IPS-18a (cell line): ENCODE measurements around the gene MED17.

Experiments
- H3K27ac ChIP-seq: one replicate; pipeline ENCODE4 v1.5.1; 2013; ENCODE audit warnings: low read length
- H3K27me3 ChIP-seq: one replicate; pipeline ENCODE4 v1.6.1; 2013; ENCODE audit warnings: mild to moderate bottlenecking, low read length; ENCODE audit not compliant: control insufficient read depth, insufficient read depth
- H3K36me3 ChIP-seq: one replicate; pipeline ENCODE4 v1.6.1; 2013; ENCODE audit warnings: low read depth, low read length; ENCODE audit not compliant: control insufficient read depth
- H3K4me1 ChIP-seq: one replicate; pipeline ENCODE4 v1.6.1; 2013; ENCODE audit warnings: low read depth, low read length; ENCODE audit not compliant: control insufficient read depth
- H3K4me3 ChIP-seq: one replicate; pipeline ENCODE4 v1.5.1; 2013; ENCODE audit warnings: low read length
- H3K9ac ChIP-seq: one replicate; pipeline ENCODE4 v1.6.1; 2013; ENCODE audit warnings: mild to moderate bottlenecking, low read length, moderate library complexity
- H3K9me3 ChIP-seq: one replicate; pipeline ENCODE4 v1.6.1; 2013; ENCODE audit warnings: low read depth, low read length; ENCODE audit not compliant: control insufficient read depth

Gene MED17

GRCh38 chr11:93784145-93784934, at the start of gene MED17:
Gene MED17 (plus strand): TSS chr11:93784282. CDS start chr11:93784514, 232 bp downstream.
- Histone ChIP-seq H3K27me3 (no peaks in the 10 kb centered on the region), H3K27ac (peak within 1 kb of the TSS; percentile 90), H3K9me3 (no peaks in the 10 kb centered on the region), H3K4me3 (peak within 1 kb of the TSS; percentile 99), H3K36me3 (peaks cover 26% of the 10 kb centered on the region), H3K4me1 (peaks cover 5% of the 10 kb centered on the region), H3K9ac (peak within 1 kb of the TSS; percentile 99)

- Histone ChIP-seq H3K9ac (no peak overlapping the region), H3K36me3 (peaks cover 100% of the 10 kb centered on the region), H3K4me3 (no peak overlapping the region), H3K9me3 (no peaks in the 10 kb centered on the region), H3K27me3 (no peaks in the 10 kb centered on the region), H3K27ac (no peak overlapping the region), H3K4me1 (peaks cover 17% of the 10 kb centered on the region)
These were observed 49.5 kb upstream of the MED17 start for GRCh38 chr11:93734427-93735222.

- H3K4me1 ChIP-seq, result peaks cover 17% of the 10 kb centered on the region
- H3K27ac ChIP-seq, result no peak overlapping the region
- no peak overlapping the region for H3K9ac ChIP-seq
- H3K27me3 ChIP-seq, result no peaks in the 10 kb centered on the region
- peak overlapping the region; percentile 7 for H3K4me3 ChIP-seq
- H3K36me3 ChIP-seq, result peaks cover 96% of the 10 kb centered on the region
- H3K9me3 ChIP-seq, result no peaks in the 10 kb centered on the region
These were observed 48.5 kb upstream of the MED17 start for GRCh38 chr11:93735627-93736026.

GRCh38 chr11:93736129-93736528, 48.0 kb upstream of the MED17 start:
- peak overlapping the region; percentile 28 for H3K4me3 ChIP-seq
- H3K36me3 ChIP-seq, result peaks cover 91% of the 10 kb centered on the region
- H3K9ac ChIP-seq, result peak overlapping the region; percentile 10
- H3K27ac ChIP-seq, result no peak overlapping the region
- H3K27me3 ChIP-seq, result no peaks in the 10 kb centered on the region
- H3K9me3 ChIP-seq, result no peaks in the 10 kb centered on the region
- H3K4me1 ChIP-seq, result peaks cover 17% of the 10 kb centered on the region

- H3K27ac ChIP-seq, result no peak overlapping the region
- no peaks in the 10 kb centered on the region for H3K27me3 ChIP-seq
- H3K9ac ChIP-seq, result peak overlapping the region; percentile 98
- H3K4me1 ChIP-seq, result peaks cover 17% of the 10 kb centered on the region
- peak overlapping the region; percentile 90 for H3K4me3 ChIP-seq
- peaks cover 72% of the 10 kb centered on the region for H3K36me3 ChIP-seq
- H3K9me3 ChIP-seq, result no peaks in the 10 kb centered on the region
These were observed 46.0 kb upstream of the MED17 start for GRCh38 chr11:93737904-93738612.

- H3K4me3 ChIP-seq, result peak overlapping the region; percentile 90
- no peaks in the 10 kb centered on the region for H3K27me3 ChIP-seq
- peaks cover 66% of the 10 kb centered on the region for H3K36me3 ChIP-seq
- peaks cover 17% of the 10 kb centered on the region for H3K4me1 ChIP-seq
- H3K27ac ChIP-seq, result no peak overlapping the region
- H3K9me3 ChIP-seq, result no peaks in the 10 kb centered on the region
- H3K9ac ChIP-seq, result peak overlapping the region; percentile 98
These were observed 45.4 kb upstream of the MED17 start for GRCh38 chr11:93738647-93739081.

GRCh38 chr11:93740031-93740729, 43.9 kb upstream of the MED17 start:
- peaks cover 17% of the 10 kb centered on the region for H3K4me1 ChIP-seq
- H3K9me3 ChIP-seq, result no peaks in the 10 kb centered on the region
- H3K9ac ChIP-seq, result peak overlapping the region; percentile 98
- peaks cover 51% of the 10 kb centered on the region for H3K36me3 ChIP-seq
- H3K27ac ChIP-seq, result peak overlapping the region; percentile 89
- no peaks in the 10 kb centered on the region for H3K27me3 ChIP-seq
- peak overlapping the region; percentile 90 for H3K4me3 ChIP-seq

- Histone ChIP-seq H3K27ac (peak overlapping the region; percentile 89), H3K4me3 (peak overlapping the region; percentile 90), H3K9me3 (no peaks in the 10 kb centered on the region), H3K9ac (peak overlapping the region; percentile 98), H3K36me3 (peaks cover 46% of the 10 kb centered on the region), H3K4me1 (peaks cover 17% of the 10 kb centered on the region), H3K27me3 (no peaks in the 10 kb centered on the region)
These were observed 43.4 kb upstream of the MED17 start for GRCh38 chr11:93740730-93741093.

- peaks cover 17% of the 10 kb centered on the region for H3K4me1 ChIP-seq
- peak within 1 kb of the TSS; percentile 98 for H3K9ac ChIP-seq
- H3K4me3 ChIP-seq, result peak within 1 kb of the TSS; percentile 90
- H3K36me3 ChIP-seq, result peaks cover 40% of the 10 kb centered on the region
- no peaks in the 10 kb centered on the region for H3K9me3 ChIP-seq
- H3K27ac ChIP-seq, result peak within 1 kb of the TSS; percentile 89
- no peaks in the 10 kb centered on the region for H3K27me3 ChIP-seq
These were observed 42.8 kb upstream of the MED17 start, which contains the start of the genes C11orf54 and TAF1D for GRCh38 chr11:93741094-93741881. Gene C11orf54 (plus strand): TSS chr11:93741672. CDS start chr11:93747394, 5,722 bp downstream. Gene TAF1D (minus strand): TSS chr11:93741495. CDS start chr11:93739304, 2,191 bp downstream.

- Histone ChIP-seq H3K4me1 (peaks cover 17% of the 10 kb centered on the region), H3K9me3 (no peaks in the 10 kb centered on the region), H3K4me3 (peak overlapping the region; percentile 90), H3K27ac (peak overlapping the region; percentile 49), H3K9ac (peak overlapping the region; percentile 98), H3K27me3 (no peaks in the 10 kb centered on the region), H3K36me3 (peaks cover 34% of the 10 kb centered on the region)
These were observed 42.2 kb upstream of the MED17 start for GRCh38 chr11:93741882-93742226.
